Mesenchymal stem cell (in vitro differentiated cells and primary cell): ENCODE measurements around the gene EPHB4.

Experiments used
- DNase-seq: peaks from one replicate; pipeline ENCODE4 v3.0.0-alpha.2; 2013
- H2AFZ ChIP-seq: one replicate; pipeline ENCODE4 v1.6.1; 2013; ENCODE audit warnings: low read depth, mild to moderate bottlenecking, control low read depth, inconsistent platforms, low read length, moderate library complexity
- H2AK5ac ChIP-seq: 2 replicates; pipeline ENCODE4 v1.6.1; 2013; ENCODE audit warnings: low read length, moderate library complexity, mild to moderate bottlenecking, inconsistent platforms; ENCODE audit not compliant: severe bottlenecking
- H2BK120ac ChIP-seq: one replicate; pipeline ENCODE4 v1.6.1; 2013; ENCODE audit warnings: low read depth, mild to moderate bottlenecking, inconsistent platforms, low read length, moderate library complexity
- H2BK12ac ChIP-seq, 2 experiments: one replicate each; pipeline ENCODE4 v1.6.1; 2013; ENCODE audit warnings: inconsistent platforms in 2 of 2, low read length in 2 of 2, mild to moderate bottlenecking in 2 of 2, moderate library complexity in 2 of 2, control low read depth in 1 of 2
- H2BK15ac ChIP-seq: one replicate; pipeline ENCODE4 v1.6.1; 2013; ENCODE audit warnings: mild to moderate bottlenecking, low read depth, inconsistent platforms; ENCODE audit not compliant: poor library complexity, severe bottlenecking
- H2BK5ac ChIP-seq: 2 replicates; pipeline ENCODE4 v1.6.1; 2013; ENCODE audit warnings: low read depth, mild to moderate bottlenecking, low read length, control low read depth, inconsistent platforms; ENCODE audit not compliant: poor library complexity, severe bottlenecking
- H3K14ac ChIP-seq, 2 experiments: one replicate each; pipeline ENCODE4 v1.6.1; 2013; ENCODE audit warnings: inconsistent platforms in 2 of 2, low read length in 2 of 2, control low read depth in 1 of 2, mild to moderate bottlenecking in 1 of 2, moderate library complexity in 1 of 2
- H3K18ac ChIP-seq, 2 experiments: one replicate each; pipeline ENCODE4 v1.6.1; 2013; ENCODE audit warnings: inconsistent platforms in 2 of 2, low read length in 2 of 2, control low read depth in 1 of 2, low read depth in 1 of 2, mild to moderate bottlenecking in 1 of 2
- H3K23ac ChIP-seq, 2 experiments: one replicate each; pipeline ENCODE4 v1.6.1; 2013; ENCODE audit warnings: inconsistent platforms in 2 of 2, low read length in 2 of 2, mild to moderate bottlenecking in 2 of 2, moderate library complexity in 2 of 2, control low read depth in 1 of 2
- H3K27ac ChIP-seq: 2 replicates; pipeline ENCODE4 v1.5.1; 2013; ENCODE audit warnings: mild to moderate bottlenecking, moderate library complexity, low read length, control low read depth, inconsistent platforms; ENCODE audit not compliant: poor library complexity, severe bottlenecking
- H3K27me3 ChIP-seq, 2 experiments: 2 replicates each; pipeline versions ENCODE4 v1.6.1 to v1.7.0; 2013; ENCODE audit warnings: low read length in 2 of 2, mild to moderate bottlenecking in 2 of 2, moderate library complexity in 2 of 2, control low read depth in 1 of 2, inconsistent platforms in 1 of 2; ENCODE audit not compliant: control insufficient read depth in 1 of 2, insufficient read depth in 1 of 2
- H3K36me3 ChIP-seq, 2 experiments: 2 replicates each; pipeline versions ENCODE4 v1.6.1 to v1.7.0; 2013; ENCODE audit warnings: low read length in 2 of 2, control low read depth in 1 of 2, inconsistent platforms in 1 of 2, low read depth in 1 of 2, mild to moderate bottlenecking in 1 of 2; ENCODE audit not compliant: insufficient read depth in 2 of 2, control insufficient read depth in 1 of 2
- H3K4ac ChIP-seq, 2 experiments: one replicate each; pipeline ENCODE4 v1.6.1; 2013; ENCODE audit warnings: inconsistent platforms in 2 of 2, low read length in 2 of 2, mild to moderate bottlenecking in 2 of 2, moderate library complexity in 2 of 2, control low read depth in 1 of 2, low read depth in 1 of 2
- H3K4me1 ChIP-seq: 2 replicates; pipeline ENCODE4 v1.6.1; 2013; ENCODE audit warnings: low read depth, low read length, control low read depth; ENCODE audit not compliant: control insufficient read depth, insufficient read depth
- H3K4me2 ChIP-seq: 2 replicates; pipeline ENCODE4 v1.6.1; 2013; ENCODE audit warnings: low read length, mild to moderate bottlenecking, inconsistent platforms; ENCODE audit not compliant: poor library complexity, severe bottlenecking
- H3K4me3 ChIP-seq, 2 experiments: 2 replicates each; pipeline versions ENCODE4 v1.5.1 to v1.7.0; 2013; ENCODE audit warnings: low read length in 2 of 2, mild to moderate bottlenecking in 2 of 2, control low read depth in 1 of 2, low read depth in 1 of 2; ENCODE audit not compliant: insufficient read depth in 1 of 2
- H3K79me1 ChIP-seq: replicated peaks from 2 replicates; pipeline ENCODE4 v1.6.1; 2013; ENCODE audit warnings: mild to moderate bottlenecking, control low read depth, low read length, inconsistent platforms; ENCODE audit not compliant: poor library complexity, severe bottlenecking
- H3K9ac ChIP-seq: 2 replicates; pipeline ENCODE4 v1.7.0; 2013; ENCODE audit warnings: mild to moderate bottlenecking, low read length, moderate library complexity
- H3K9me3 ChIP-seq: 2 replicates; pipeline ENCODE4 v1.7.0; 2013; ENCODE audit warnings: mild to moderate bottlenecking, low read length; ENCODE audit not compliant: control insufficient read depth
- H4K8ac ChIP-seq: one replicate; pipeline ENCODE4 v1.6.1; 2013; ENCODE audit warnings: inconsistent platforms, mild to moderate bottlenecking, low read length, moderate library complexity
- H4K91ac ChIP-seq: one replicate; pipeline ENCODE4 v1.6.1; 2013; ENCODE audit warnings: mild to moderate bottlenecking, low read length, inconsistent platforms
- WGBS: methylation state at CpG from one replicate; pipeline ENCODE4 v1.1.7; 2013; ENCODE audit warnings: mixed read lengths; 5-methylcytosine and 5-hydroxymethylcytosine counted together

EPHB4 gene

DNA sequence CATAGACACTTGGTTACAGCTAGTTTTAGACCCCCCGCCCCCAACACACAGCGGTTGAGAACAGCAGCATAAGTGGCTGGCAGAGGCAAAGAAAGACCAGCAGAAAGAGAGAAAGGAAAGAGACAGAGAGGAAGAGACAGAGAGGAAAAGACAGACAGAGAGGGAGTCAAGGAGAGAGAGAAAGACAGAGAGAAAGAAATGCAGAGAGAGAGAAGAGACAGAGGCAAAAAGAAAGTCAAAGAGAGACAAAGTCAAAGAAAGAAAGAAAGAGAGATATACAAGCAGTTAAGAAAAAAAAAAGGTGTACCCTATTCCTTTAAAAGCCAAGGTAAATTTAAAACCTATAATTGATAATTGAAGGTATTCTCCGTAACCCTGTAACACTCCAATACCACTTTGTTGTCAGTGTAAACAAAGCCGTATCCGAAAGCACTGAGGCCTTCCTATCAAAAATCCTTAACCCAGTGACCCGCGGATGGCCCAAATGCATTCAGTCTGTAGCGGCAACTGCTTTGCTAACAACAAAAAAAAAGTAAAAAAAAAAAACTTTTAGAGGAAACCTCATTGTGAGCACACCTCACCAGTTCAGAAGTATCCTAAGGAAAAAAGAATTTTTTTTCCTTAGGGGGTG lies 13.3 kb upstream of the EPHB4 start:
- no peak overlapping the region for H3K4me3 ChIP-seq
- no peak for DNase-seq
- no peak overlapping the region for H3K27ac ChIP-seq
- no peak overlapping the region for H2BK120ac ChIP-seq
- no peak overlapping the region for H2BK5ac ChIP-seq
- no peak overlapping the region for H4K91ac ChIP-seq
- H2AK5ac ChIP-seq = no peak overlapping the region
- no peaks in the 10 kb centered on the region for H3K36me3 ChIP-seq
- no peak overlapping the region for H4K8ac ChIP-seq
- no peak overlapping the region for H2BK15ac ChIP-seq
- 33% methylated on average over 8 of the region's 8 CpGs for WGBS
- H3K18ac ChIP-seq = no peak overlapping the region
- H3K4me1 ChIP-seq = peaks cover 14% of the 10 kb centered on the region
- H3K4ac ChIP-seq = no peak overlapping the region
- no peak overlapping the region for H2AFZ ChIP-seq
- no peak overlapping the region for H3K9ac ChIP-seq
- no peak overlapping the region for H3K4me2 ChIP-seq
- no peaks in the 10 kb centered on the region for H3K9me3 ChIP-seq
- H3K79me1 ChIP-seq = no peaks in the 10 kb centered on the region
- no peaks in the 10 kb centered on the region for H3K27me3 ChIP-seq
- H3K14ac ChIP-seq = no peak overlapping the region
- no peak overlapping the region for H2BK12ac ChIP-seq
- no peak overlapping the region for H3K23ac ChIP-seq

DNA sequence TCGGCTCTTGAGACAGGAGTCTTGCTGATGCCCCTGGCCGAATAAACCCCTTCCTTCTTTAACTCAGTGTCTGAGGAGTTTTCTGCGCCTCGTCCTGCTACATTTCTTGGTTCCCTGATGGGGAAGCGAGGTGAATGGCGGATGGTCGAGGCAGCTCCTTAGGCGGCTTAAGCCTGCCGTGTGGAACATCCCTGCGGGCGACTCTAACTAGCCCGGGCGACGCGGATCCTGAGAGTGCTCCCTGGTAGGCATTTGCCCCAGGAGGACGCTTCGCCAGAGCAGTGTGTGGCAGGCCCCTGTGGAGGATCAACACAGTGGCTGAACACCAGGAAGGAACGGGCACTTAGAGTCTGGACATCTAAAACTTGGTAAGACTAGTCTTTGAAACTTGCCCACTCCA lies 12.0 kb upstream of the EPHB4 start:
- H2BK15ac ChIP-seq = no peak overlapping the region
- no peak overlapping the region for H3K9ac ChIP-seq
- no peak overlapping the region for H2BK12ac ChIP-seq
- no peaks in the 10 kb centered on the region for H3K79me1 ChIP-seq
- no peak overlapping the region for H2AK5ac ChIP-seq
- H3K4me2 ChIP-seq = no peak overlapping the region
- no peak overlapping the region for H4K8ac ChIP-seq
- H4K91ac ChIP-seq = no peak overlapping the region
- no peak overlapping the region for H3K27ac ChIP-seq
- H3K4ac ChIP-seq = no peak overlapping the region
- no peak overlapping the region for H3K4me3 ChIP-seq
- H3K18ac ChIP-seq = no peak overlapping the region
- peaks cover 14% of the 10 kb centered on the region for H3K4me1 ChIP-seq
- H3K27me3 ChIP-seq = no peaks in the 10 kb centered on the region
- no peaks in the 10 kb centered on the region for H3K36me3 ChIP-seq
- DNase-seq = no peak
- H2AFZ ChIP-seq = no peak overlapping the region
- 97% methylated on average over 18 of the region's 18 CpGs for WGBS
- no peak overlapping the region for H2BK120ac ChIP-seq
- no peak overlapping the region for H3K14ac ChIP-seq
- H3K23ac ChIP-seq = no peak overlapping the region
- H3K9me3 ChIP-seq = no peaks in the 10 kb centered on the region
- no peak overlapping the region for H2BK5ac ChIP-seq

DNA sequence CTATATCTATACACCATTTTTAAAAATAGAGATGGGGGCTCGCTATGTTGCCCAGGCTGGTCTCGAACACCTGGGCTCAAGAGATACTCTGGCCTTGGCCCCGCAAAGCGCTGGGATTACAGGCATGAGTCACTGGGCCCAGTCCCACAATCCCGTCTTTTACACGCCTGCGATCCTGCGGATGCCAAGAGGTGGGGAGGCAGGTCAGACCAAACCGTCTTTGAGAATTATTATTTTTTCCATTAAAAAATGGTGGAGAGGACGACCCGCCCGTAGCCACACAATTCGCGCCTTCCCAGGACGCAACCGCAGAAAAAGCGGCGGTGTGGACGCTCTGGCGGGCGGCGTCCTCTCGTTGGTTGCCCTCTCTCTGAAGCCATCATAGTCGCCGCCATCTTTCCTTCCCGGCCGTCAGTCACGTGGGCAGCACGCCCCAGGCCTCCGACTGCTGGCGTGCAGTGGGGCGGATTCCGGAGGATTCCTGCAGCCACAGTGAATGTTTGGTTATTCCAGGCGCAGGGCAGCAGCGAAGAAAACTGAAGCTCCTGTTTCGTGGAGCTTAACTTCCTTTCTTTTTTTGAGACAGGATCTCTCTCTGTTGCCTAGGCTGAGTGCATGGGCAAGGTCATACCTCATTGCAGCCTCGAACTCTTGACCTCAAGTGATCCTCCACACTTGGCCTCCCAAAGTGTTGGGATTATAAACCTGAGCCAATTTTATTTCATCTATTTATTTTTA lies 9.9 kb upstream of the EPHB4 start:
- Histone ChIP-seq H3K4ac (peak overlapping the region; percentile 76 to 77), H3K14ac (no peak overlapping the region)

DNA sequence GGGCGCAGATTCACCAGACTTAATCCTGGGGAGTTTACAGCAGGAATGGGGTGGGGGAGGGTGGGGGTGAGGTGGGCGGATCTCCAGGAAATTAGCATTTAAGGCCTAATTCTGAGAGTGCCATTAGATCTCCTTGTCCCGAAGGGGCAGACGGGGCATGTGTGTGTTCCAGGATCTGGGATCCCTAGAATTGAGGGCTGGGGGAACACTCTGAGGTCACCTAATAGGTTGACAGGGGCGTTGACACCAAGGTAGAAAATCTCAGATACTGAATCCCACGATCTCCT lies 9.4 kb upstream of the EPHB4 start:
- peak overlapping the region; percentile 63 for H3K27ac ChIP-seq
- no peak for DNase-seq
- H3K14ac ChIP-seq = no peak overlapping the region
- peak overlapping the region in 1 of 2 experiments; percentile 81 for H3K18ac ChIP-seq
- H2AK5ac ChIP-seq = peak overlapping the region; percentile 5
- peak overlapping the region; percentile 21 to 76 for H3K4ac ChIP-seq
- H4K8ac ChIP-seq = peak overlapping the region; percentile 99
- H3K4me3 ChIP-seq = peak overlapping the region in 1 of 2 experiments; percentile 77
- no peaks in the 10 kb centered on the region for H3K36me3 ChIP-seq
- H3K9me3 ChIP-seq = no peaks in the 10 kb centered on the region
- no peaks in the 10 kb centered on the region for H3K79me1 ChIP-seq
- H2BK5ac ChIP-seq = no peak overlapping the region
- H2BK12ac ChIP-seq = no peak overlapping the region
- peak overlapping the region; percentile 0 for H2AFZ ChIP-seq
- 2% methylated on average over 5 of the region's 6 CpGs for WGBS
- H3K27me3 ChIP-seq = no peaks in the 10 kb centered on the region
- peak overlapping the region; percentile 16 for H3K4me2 ChIP-seq
- H3K23ac ChIP-seq = no peak overlapping the region
- H2BK120ac ChIP-seq = peak overlapping the region; percentile 1
- peaks cover 14% of the 10 kb centered on the region for H3K4me1 ChIP-seq
- peak overlapping the region; percentile 82 for H4K91ac ChIP-seq
- H2BK15ac ChIP-seq = no peak overlapping the region
- peak overlapping the region; percentile 83 for H3K9ac ChIP-seq

More for the DNA sequence above, 9.9 kb upstream of the EPHB4 start:
- Histone ChIP-seq H3K18ac (peak overlapping the region; percentile 14 to 46), H2BK120ac (peak overlapping the region; percentile 1), H2AK5ac (peak overlapping the region; percentile 5), H2BK12ac (no peak overlapping the region), H3K23ac (no peak overlapping the region), H4K8ac (peak overlapping the region; percentile 95), H3K9me3 (no peaks in the 10 kb centered on the region), H2AFZ (peak overlapping the region; percentile 0), H3K27ac (peak overlapping the region; percentile 56), H3K79me1 (no peaks in the 10 kb centered on the region), H4K91ac (peak overlapping the region; percentile 70), H3K4me1 (peaks cover 14% of the 10 kb centered on the region), H3K9ac (peak overlapping the region; percentile 83), H3K36me3 (no peaks in the 10 kb centered on the region), H2BK15ac (no peak overlapping the region), H3K4me3 (peak overlapping the region in 1 of 2 experiments; percentile 77), H3K27me3 (no peaks in the 10 kb centered on the region), H2BK5ac (no peak overlapping the region), H3K4me2 (peak overlapping the region; percentile 16)
- peak; percentile 94 for DNase-seq
- 1% methylated on average over 36 of the region's 37 CpGs for WGBS
